Measurements from ENCODE around the gene SPTLC3. TPM values are rescaled to one million over a fixed set of nuclear protein-coding genes. Genes with fewer than 3 reads are reported as not detected.

The SPTLC3 gene
- total and polyA plus RNA-seq, 2 donors (not counting 1 experiment from before 2014, with no cell fraction given): not detected

DNA sequence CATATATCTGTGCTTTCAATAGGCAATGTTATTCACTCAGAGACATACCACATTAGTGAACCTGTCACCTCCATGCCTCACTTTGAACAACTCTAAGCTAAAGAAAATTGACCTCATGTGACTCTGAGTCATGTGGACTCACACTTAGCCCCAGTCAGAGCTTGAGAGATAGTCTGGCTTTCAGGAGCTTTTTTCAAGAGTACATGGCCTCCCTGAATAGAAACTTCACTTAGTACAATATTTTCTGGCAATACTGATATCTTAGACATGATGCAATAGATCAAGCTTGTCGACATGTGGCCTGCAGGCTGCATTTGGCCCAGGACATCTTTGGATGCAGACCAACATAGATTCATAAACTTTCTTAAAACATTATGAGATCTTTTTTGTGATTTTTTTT lies 8.5 kb downstream of the SPTLC3 start:
- POLR2A ChIA-PET: no interaction called here
- CTCF ChIA-PET: no interaction called here
- no peak overlapping the region for H3K4me2 ChIP-seq (replicated peaks; ENCODE audit: low read depth, low read length, poor library complexity, severe bottlenecking)
- H3K27me3 ChIP-seq (replicated peaks in 1 of 4; ENCODE audit: control extremely low read depth in 1 of 4, control insufficient read depth in 3 of 4, insufficient read depth in 4 of 4, low read length in 3 of 4): no peaks in the 10 kb centered on the region
- Mint-ChIP-seq H3K4me3 (no peak overlapping the region), H3K9me3 (ENCODE audit: insufficient read depth) (peaks cover 4% of the 10 kb centered on the region), H3K27me3 (peaks cover 4% of the 10 kb centered on the region), H3K4me1 (no peaks in the 10 kb centered on the region), H3K27ac (no peak overlapping the region)
- TF ChIP-seq, protein P1, sequence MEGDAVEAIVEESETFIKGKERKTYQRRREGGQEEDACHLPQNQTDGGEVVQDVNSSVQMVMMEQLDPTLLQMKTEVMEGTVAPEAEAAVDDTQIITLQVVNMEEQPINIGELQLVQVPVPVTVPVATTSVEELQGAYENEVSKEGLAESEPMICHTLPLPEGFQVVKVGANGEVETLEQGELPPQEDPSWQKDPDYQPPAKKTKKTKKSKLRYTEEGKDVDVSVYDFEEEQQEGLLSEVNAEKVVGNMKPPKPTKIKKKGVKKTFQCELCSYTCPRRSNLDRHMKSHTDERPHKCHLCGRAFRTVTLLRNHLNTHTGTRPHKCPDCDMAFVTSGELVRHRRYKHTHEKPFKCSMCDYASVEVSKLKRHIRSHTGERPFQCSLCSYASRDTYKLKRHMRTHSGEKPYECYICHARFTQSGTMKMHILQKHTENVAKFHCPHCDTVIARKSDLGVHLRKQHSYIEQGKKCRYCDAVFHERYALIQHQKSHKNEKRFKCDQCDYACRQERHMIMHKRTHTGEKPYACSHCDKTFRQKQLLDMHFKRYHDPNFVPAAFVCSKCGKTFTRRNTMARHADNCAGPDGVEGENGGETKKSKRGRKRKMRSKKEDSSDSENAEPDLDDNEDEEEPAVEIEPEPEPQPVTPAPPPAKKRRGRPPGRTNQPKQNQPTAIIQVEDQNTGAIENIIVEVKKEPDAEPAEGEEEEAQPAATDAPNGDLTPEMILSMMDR (IDR thresholded peaks at IDR 0.05): no peak
- no peak for TF ChIP-seq EZH2 (IDR thresholded peaks at IDR 0.05; ENCODE audit: borderline replicate concordance, insufficient read depth, low read depth, low read length, poor library complexity, severe bottlenecking)
- intact Hi-C loops (cut with micrococcal nuclease): no loop called here
- H2AFZ ChIP-seq (ENCODE audit: insufficient read depth, low read depth, low read length, poor library complexity, severe bottlenecking): no peak overlapping the region
- peaks cover 0 to 1% (median 0%) of the 10 kb centered on the region in 3 donors for H3K9me3 ChIP-seq (ENCODE audit: control extremely low read depth in 1 of 3, control insufficient read depth in 2 of 3, insufficient read depth in 1 of 3, low read length in 2 of 3)
- no peaks in the 10 kb centered on the region for H4K20me1 ChIP-seq (ENCODE audit: control insufficient read depth, insufficient read depth, low read length, poor library complexity, severe bottlenecking)
- H3K9ac ChIP-seq (ENCODE audit: low read length): no peak overlapping the region
- DNase-seq (no peak), ATAC-seq (ENCODE audit: low read depth) (no peak)
- H3K4me1 ChIP-seq (ENCODE audit: control insufficient read depth in 2 of 2, insufficient read depth in 2 of 2, low read length in 2 of 2): no peaks in the 10 kb centered on the region
- H3K27ac ChIP-seq (ENCODE audit: low read length in 2 of 2): no peak overlapping the region
- WGBS (ENCODE audit: insufficient coverage): 71% methylated on average over 1 of the region's 1 CpG
- no peaks in the 10 kb centered on the region for H3K36me3 ChIP-seq (replicated peaks in 1 of 2; ENCODE audit: control extremely low read depth in 1 of 2, control insufficient read depth in 1 of 2, extremely low read depth in 1 of 2, insufficient read depth in 2 of 2, low read length in 1 of 2)
- H3K79me2 ChIP-seq (ENCODE audit: control insufficient read depth, insufficient read depth, low read length): no peaks in the 10 kb centered on the region
- no peak overlapping the region for H3K4me3 ChIP-seq (ENCODE audit: control extremely low read depth in 1 of 5, extremely low read depth in 1 of 5, insufficient read depth in 1 of 5, low read depth in 2 of 5, low read length in 4 of 5)

DNA sequence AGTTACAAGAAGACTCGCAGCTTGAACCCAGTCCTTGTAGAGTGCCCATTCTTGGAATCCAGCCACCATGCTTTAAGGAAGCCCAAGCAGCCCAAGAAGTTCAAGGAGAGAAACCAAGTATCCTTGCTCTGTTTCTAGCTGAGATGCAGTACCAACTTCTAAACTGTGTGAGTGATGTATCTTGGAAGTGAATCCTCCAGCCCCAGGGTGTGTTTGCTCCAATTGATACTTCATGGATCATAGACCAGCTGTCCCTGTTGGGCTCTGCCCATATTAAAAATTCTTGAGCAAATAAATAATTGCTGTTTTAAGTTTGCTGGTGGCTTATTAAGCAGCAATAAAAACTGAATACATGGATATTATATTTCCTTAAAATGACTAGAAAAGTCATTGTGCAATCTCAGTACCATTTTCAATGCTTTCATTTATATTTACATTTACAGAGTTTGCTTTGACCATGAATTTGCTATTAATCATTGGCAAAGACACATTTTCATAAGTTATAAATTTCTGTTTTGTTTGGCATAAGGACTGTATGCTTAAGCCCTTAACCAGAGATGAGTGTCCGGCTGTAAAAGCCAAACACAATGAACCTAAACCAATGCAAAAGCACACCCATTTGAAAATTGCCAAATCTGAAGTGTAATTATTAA lies 9.2 kb downstream of the SPTLC3 start:
- H3K9me3 ChIP-seq (ENCODE audit: control extremely low read depth in 1 of 3, control insufficient read depth in 2 of 3, insufficient read depth in 1 of 3, low read length in 2 of 3): peaks cover 0 to 8% (median 0%) of the 10 kb centered on the region in 3 donors
- H3K4me1 ChIP-seq (ENCODE audit: control insufficient read depth in 2 of 2, insufficient read depth in 2 of 2, low read length in 2 of 2): no peaks in the 10 kb centered on the region
- WGBS (ENCODE audit: insufficient coverage): 69% methylated on average over 1 of the region's 2 CpGs
- no peak overlapping the region for H3K4me3 ChIP-seq (ENCODE audit: control extremely low read depth in 1 of 5, extremely low read depth in 1 of 5, insufficient read depth in 1 of 5, low read depth in 2 of 5, low read length in 4 of 5)
- Mint-ChIP-seq H3K27ac (no peak overlapping the region), H3K4me1 (no peaks in the 10 kb centered on the region), H3K4me3 (no peak overlapping the region), H3K9me3 (ENCODE audit: insufficient read depth) (peaks cover 4% of the 10 kb centered on the region), H3K27me3 (peaks cover 4% of the 10 kb centered on the region)
- intact Hi-C loops (cut with micrococcal nuclease): no loop called here
- no peaks in the 10 kb centered on the region for H3K36me3 ChIP-seq (replicated peaks in 1 of 2; ENCODE audit: control extremely low read depth in 1 of 2, control insufficient read depth in 1 of 2, extremely low read depth in 1 of 2, insufficient read depth in 2 of 2, low read length in 1 of 2)
- H2AFZ ChIP-seq (ENCODE audit: insufficient read depth, low read depth, low read length, poor library complexity, severe bottlenecking): no peak overlapping the region
- ATAC-seq (ENCODE audit: low read depth) (no peak), DNase-seq (no peak)
- H3K4me2 ChIP-seq (replicated peaks; ENCODE audit: low read depth, low read length, poor library complexity, severe bottlenecking): no peak overlapping the region
- no peak for TF ChIP-seq EZH2 (IDR thresholded peaks at IDR 0.05; ENCODE audit: borderline replicate concordance, insufficient read depth, low read depth, low read length, poor library complexity, severe bottlenecking)
- TF ChIP-seq, protein P1 (IDR thresholded peaks at IDR 0.05): no peak
- H3K27ac ChIP-seq (ENCODE audit: low read length in 2 of 2): no peak overlapping the region
- ChIA-PET POLR2A (no interaction called here), CTCF (no interaction called here)
- no peak overlapping the region for H3K9ac ChIP-seq (ENCODE audit: low read length)
- H3K79me2 ChIP-seq (ENCODE audit: control insufficient read depth, insufficient read depth, low read length): no peaks in the 10 kb centered on the region
- H3K27me3 ChIP-seq (replicated peaks in 1 of 4; ENCODE audit: control extremely low read depth in 1 of 4, control insufficient read depth in 3 of 4, insufficient read depth in 4 of 4, low read length in 3 of 4): no peaks in the 10 kb centered on the region
- H4K20me1 ChIP-seq (ENCODE audit: control insufficient read depth, insufficient read depth, low read length, poor library complexity, severe bottlenecking): no peaks in the 10 kb centered on the region
